Transverse colon (tissue), 3 donors: ENCODE measurements around the gene BCAR3.

Source experiments
- POLR2A ChIP-seq: fragments of 450-650 bp; IDR thresholded peaks from one replicate; pipeline ENCODE4 v1.6.1; 2016; ENCODE audit warnings: antibody characterized with exemption, mild to moderate bottlenecking, moderate library complexity
- TF ChIP-seq, protein P1 (sequence below), 5 experiments: fragments of 200-600 bp in 3 of 5; fragments of 450-650 bp in 2 of 5; sonication (generic) in 3 of 5; IDR thresholded peaks; 1 replicate in 2 of 5; 2 replicates in 3 of 5; pipeline ENCODE4 v1.5.1; 2016 to 2017; ENCODE audit warnings: antibody characterized with exemption in 5 of 5, inconsistent platforms in 3 of 5, mild to moderate bottlenecking in 2 of 5, moderate library complexity in 1 of 5

DNA sequence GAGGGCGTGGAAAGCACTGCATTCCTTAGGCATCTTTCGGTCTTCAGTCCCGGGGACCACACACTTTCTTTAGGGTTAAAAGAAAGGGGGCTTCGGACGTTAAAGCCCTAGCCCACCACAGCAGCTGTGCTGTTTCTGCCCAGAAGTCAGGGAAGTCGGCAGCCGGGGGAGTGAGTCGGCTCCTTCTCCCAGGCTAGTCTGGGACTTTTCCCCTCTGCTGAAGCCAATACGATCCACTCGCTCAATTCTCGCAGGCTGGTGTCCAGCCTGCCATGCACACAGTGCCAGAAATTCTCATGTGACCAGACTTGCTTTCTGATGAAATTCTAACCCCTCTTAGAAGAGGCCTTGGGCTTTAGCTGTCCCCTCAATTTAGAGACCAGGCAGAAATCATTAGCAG, 67.7 kb downstream of the BCAR3 start:
- TF ChIP-seq, protein P1, sequence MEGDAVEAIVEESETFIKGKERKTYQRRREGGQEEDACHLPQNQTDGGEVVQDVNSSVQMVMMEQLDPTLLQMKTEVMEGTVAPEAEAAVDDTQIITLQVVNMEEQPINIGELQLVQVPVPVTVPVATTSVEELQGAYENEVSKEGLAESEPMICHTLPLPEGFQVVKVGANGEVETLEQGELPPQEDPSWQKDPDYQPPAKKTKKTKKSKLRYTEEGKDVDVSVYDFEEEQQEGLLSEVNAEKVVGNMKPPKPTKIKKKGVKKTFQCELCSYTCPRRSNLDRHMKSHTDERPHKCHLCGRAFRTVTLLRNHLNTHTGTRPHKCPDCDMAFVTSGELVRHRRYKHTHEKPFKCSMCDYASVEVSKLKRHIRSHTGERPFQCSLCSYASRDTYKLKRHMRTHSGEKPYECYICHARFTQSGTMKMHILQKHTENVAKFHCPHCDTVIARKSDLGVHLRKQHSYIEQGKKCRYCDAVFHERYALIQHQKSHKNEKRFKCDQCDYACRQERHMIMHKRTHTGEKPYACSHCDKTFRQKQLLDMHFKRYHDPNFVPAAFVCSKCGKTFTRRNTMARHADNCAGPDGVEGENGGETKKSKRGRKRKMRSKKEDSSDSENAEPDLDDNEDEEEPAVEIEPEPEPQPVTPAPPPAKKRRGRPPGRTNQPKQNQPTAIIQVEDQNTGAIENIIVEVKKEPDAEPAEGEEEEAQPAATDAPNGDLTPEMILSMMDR (IDR thresholded peaks at IDR 0.05), result no peak
- no peak for TF ChIP-seq POLR2A
